T-helper 22 cell (primary cell): ENCODE measurements around the gene CUL5.

Experiments used
- DNase-seq: peaks from one replicate; pipeline ENCODE4 v3.0.0-alpha.2; 2020; ENCODE audit warnings: low read depth

CUL5 gene

DNA sequence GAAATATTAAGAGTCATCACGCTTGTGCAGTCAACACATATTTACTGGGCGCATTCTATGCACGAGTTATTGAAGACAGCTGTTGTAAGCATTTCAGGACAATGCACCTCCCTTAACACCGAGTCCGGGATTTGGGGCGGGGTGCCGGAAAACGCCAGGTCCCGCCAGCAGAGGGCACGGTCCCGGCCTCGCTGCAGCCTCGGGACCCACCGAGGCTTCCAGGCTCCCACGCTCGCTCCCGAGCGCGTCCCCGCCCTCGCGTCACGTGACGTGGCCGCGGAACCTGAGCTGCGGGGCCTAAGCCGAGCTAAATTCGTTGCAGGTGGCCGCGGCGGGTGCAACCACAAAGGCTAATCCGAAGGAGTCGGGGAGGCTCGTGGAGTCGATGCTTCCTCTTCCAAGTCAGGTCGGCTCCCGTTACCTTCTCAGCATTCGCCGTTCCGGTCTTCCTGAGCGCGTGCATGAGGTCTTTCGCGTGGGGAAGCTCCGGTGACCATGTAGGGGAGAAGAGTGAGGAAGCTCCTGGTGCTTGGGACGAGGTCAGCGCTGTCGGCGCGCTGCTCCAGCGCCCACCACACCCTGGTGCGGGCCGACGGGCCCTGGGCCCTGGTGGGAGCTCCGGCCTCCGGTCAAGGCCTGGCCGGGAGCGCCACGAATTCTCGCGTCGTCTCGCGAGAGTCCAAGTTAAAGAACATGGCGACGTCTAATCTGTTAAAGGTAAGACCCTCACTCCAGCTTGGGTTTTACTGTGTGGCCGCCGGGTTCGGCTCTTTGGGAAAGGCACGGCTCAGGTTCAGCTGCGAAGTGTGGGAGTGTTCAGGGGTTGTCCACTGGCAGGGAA, at the start of gene CUL5:
TSS of gene CUL5 (plus strand) at position 243 of the 841 bp plus-strand sequence. CDS start at position 694, 451 bp downstream.
- peak; percentile 77 for DNase-seq

DNA sequence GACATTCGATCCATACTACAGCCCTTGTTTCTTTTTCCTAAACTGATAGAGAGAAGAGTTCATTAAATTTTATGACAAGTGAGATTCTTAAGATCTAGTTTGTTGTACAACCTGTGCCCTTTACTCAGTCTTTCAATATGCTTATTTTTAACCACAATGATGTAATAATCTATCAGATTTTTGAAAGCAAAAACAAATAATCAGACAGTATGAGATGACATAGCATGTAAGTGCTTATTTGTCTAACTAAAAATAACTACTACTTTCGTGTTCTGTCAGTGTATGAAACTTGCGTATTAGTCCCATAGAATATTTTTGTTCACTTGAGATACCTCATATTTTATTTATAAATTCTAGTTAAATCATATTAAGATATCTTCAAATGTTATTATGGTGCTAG, 47.2 kb upstream of the CUL5 start:
- DNase-seq, result no peak

DNA sequence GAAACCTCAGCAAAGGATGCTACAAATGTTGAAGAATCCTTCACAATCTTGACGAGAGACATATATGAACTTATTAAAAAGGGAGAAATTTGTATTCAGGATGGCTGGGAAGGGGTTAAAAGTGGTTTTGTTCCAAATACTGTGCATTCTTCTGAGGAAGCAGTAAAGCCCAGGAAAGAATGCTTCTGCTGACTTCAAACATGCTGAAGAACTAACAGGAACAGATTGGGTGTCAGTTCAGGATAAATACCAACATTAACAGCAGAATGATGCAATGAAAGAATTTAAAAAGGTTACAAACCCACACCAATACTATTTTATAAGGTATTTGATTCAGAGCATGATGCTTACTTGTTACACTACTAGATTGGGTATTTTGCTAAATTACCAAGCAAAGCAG, 46.5 kb upstream of the CUL5 start:
- DNase-seq, result no peak

DNA sequence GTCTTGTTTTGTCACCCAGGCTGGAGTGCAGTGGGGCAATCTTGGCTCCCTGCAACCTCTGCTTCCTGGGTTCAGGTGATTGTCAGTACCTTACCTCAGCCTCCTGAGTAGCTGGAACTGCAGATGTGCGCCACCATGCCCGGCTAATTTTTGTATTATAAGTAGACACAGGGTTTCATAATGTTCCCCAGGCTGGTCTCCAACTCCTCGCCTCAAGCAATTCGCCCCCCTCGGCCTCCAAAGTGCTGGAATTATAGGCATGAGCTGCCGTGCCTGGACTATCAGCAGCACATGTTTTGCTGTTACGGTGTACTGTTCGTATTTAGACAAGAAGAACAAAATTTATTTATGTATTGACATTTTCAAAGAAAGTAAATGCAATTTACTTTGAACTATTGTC, 45.6 kb upstream of the CUL5 start:
- DNase-seq, result no peak

DNA sequence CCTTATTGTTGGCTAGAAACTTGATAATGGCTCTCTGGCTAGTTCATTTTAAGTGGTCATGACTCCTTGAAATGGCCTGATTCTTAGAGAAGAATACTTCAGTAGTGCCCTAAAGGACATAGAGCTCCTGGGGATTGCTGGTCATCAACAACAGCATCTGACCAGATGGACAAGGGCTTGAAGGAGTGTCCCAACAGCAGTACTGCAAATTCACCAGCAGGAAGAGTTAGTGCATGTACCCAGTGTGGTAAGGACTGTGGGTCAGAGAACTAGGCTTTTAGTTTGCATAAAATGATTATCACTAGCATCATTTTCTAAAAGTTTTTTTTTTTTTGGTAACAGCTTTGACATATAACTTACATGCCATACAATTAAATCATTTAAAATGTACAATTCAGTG, 39.5 kb upstream of the CUL5 start:
- DNase-seq, result no peak

DNA sequence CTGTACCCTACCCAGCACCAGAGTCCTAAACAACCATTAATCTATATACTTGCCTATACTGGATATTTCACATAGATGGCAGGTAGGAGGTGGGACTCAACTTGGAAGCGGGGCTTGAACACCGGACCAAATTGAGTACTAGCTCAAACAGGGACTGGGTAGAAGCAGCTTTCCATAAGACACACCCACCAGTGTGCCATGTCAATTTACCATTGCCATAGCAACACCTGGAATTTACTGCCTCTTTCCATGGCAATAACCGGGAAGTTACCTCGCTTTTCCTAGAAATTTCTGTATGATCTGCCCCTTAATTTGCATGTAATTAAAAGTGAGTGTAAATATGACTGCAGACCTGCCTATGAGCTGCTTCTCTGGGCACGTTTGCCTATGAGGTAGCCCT, 38.6 kb upstream of the CUL5 start:
- DNase-seq, result no peak

DNA sequence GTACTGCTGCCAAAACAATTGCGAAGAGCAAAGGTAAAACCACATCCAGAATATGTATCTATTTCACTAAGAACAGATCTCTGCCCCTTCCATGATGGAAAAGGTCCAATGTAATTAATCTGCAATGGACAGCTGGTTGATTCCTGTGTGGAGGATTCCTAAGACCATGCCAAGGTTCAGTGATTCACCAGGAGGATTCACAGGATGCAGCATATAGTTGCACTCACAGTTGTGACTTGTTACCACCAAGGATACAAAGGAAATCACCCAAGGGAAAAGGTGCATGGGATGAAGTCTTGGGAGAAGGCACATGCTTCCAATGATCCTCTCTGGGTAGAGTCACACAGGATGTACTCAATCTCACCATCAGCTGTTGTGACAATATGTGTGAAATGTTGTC, 35.1 kb upstream of the CUL5 start:
- DNase-seq, result no peak

DNA sequence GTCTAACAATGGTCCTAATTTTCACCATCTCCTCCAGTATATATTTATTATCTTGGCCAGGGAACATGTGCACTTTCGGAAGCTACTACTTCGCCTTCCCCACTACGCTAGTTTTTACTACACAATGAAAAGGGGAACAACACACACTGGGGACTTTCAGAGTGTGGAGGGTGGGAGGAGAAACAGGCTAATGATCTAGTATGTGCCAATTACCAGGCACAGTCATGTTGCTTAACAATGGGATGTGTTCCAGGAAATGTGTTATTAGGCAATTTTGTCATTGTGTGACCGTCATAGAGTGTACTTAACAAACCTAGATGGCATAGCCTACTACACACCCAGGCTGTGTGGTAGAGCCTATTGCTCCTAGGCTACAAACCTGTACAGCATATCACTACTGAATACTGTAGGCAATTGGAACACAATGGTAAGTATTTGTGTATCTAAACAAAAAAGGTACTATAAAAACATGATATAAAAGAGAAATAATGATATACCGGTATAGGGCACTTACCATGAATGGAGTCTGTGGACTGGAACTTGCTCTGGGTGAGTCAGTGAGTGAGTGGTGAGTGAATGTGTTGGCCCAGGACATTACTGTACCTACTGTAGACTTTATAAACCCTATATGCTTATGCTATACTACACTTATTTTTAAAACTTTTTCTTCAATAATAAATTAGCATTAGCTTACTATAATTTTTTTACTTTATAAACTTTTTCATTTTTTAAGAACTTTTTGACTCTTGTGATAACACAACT, 20.1 kb upstream of the CUL5 start:
- DNase-seq, result no peak

DNA sequence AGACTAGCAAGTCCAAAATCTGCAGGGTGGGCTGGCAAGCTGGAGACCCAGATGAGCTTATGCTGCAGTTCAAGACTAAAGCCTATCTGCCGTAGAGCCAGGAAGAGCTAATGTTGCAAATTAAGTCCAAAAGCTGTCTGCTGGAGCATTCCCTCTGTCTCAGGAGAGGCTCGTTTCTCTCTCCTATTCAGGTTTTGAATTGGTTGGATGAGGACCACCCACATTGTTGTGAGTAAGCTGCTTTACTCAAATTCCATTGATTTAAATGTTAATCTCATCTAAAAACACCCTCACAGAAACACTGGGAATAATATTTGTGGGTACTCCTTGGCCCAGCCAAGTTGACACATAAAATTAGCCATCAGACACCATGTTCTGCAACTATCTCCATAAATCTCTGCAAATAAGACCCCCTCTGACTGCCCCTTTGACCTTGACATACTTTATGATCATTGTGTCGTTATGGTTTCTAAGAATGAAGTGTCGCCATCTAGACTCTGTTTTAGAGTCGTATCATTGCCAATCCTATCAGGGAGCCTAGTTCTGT, 16.8 kb upstream of the CUL5 start:
- no peak for DNase-seq

DNA sequence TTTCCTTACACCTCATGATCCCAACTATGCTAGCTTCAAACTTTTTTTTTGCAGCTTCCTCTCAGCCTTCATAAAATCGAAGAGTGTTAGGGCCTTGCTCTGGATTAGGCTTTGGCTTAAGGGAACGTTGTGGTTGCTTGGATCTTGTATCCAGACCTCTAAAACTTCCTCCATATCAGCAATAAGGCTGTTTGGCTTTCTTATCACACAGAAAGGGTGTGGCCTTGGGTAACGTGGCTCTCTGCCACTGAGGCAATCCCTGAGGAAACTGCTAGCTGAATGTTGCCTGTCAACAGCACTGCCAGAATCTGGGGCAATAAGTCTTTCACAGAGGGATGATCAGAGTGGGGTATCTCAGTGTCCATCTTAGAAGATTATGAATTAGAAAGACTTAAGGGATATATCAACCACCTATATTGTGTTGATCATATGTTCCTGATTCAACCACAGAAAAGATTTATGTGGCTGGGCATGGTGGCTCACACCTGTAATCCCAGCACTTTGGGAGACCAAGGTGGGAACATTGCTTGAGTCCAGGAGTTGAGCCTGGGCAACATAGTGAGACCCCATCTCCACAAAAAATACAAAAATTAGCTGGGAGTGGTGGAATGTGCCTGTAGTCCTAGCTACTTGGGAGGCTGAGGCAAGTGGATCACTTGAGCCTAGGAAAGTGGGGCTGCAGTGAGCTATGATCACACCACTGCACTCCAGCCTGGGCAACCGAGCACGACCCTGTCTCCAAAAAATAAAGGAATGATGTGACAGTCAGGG, 12.5 kb upstream of the CUL5 start:
- DNase-seq, result no peak

DNA sequence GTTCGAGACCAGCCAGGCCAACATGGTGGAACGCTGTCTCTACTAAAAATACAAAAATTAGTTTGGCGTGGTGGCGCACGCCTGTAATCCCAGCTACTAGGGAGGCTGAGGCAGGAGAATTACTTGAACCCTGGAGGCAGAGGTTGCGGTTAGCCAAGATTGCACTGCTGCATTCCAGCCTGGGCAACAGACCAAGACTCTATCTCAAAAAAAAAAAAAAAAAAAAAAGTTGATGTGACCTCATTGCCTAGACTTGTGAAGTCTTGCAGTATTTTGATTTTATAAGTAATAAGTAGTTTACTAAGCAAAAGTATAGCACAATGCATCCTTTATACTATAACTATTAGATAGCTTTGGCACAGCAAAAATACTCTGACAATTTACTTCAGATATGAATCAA, 9.9 kb upstream of the CUL5 start:
- no peak for DNase-seq

DNA sequence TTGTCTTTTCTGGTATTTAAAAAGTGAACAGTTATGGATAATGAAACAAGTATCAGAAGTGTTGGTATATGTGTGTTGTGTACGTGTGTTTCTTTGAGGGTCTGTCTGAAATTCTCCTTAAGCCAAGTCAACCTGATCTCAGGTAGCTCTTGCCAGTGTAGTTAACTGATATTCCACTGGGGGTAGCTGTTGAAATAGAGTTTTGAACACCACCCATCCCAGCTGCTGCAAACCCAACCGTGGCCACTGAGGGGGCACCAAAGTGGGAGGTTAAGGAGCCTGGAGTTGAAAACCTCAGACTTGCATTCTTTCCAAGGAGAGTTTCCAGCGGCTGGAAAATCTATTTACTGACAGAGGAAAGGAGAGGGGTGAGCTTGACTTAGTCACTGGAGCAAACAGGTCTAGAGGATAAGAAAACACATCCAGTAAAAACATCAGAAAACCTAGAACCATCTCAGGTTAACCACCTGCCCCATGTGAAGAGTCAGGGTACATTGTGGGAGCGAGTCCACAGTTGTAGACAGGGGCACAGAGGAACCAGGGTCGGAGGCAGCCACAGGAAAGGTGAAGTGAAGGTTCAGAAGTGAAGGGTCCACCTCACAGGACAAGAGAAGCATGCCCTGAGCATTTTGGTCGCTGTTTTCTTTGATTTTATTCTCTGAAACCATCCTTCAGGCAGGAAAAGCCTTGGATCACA, 8.8 kb upstream of the CUL5 start:
- no peak for DNase-seq

DNA sequence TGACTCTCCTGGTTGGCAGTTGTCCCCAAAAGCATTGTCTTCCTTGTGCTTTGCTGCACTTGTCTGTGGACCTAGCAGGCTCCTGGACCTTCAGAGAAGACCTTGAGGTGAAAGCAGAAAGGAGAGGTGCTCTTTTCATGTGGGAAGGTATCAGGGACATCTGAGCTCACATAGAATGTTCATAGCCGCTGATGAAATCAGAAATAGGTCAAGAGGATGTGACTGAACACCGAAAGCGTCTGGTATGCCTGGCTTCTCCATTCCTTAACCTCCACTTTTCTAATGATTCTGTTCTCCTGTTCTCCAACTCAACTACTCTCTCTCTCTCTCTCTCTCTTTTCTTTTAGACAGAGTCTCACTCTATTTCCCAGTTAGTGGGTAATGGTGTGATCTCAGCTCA, 6.2 kb upstream of the CUL5 start:
- no peak for DNase-seq

DNA sequence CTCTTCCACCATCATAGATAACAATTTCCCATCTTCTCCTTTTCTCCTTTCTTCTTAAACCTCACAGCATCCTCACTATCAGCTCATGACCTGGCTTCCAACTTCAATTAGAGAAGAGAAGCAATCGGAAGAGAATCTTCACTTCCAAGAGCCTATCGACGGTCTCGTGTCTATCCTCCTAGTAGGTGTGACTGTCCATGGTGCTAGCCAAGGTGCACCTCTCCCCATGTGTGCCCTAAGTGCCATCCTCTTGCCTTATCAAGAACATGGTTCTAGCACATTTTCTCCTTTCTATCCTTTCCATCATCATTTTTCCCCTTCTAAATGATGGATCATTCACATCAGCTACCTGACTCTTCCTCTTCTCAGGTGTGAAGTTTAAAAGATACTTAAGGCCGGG, 5.1 kb upstream of the CUL5 start:
- DNase-seq, result no peak

DNA sequence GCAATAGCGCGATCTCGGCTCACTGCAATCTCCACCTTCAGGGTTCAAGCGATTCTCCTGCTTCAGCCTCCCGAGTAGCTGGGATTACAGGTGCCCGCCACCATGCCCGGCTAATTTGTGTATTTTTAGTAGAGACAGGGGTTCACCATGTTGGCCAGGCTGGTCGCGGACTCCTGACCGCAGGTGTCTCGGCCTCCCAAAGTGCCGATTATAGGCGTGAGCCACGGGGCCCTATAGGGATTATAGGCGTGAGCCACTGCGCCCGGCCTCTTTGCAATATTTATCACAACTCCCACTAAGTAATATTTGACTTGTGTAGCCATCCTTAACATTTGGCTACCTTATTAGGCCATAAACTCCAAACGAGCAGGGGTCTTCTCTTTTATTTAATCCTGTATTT, 879 bp upstream of the CUL5 start:
- DNase-seq, result no peak

DNA sequence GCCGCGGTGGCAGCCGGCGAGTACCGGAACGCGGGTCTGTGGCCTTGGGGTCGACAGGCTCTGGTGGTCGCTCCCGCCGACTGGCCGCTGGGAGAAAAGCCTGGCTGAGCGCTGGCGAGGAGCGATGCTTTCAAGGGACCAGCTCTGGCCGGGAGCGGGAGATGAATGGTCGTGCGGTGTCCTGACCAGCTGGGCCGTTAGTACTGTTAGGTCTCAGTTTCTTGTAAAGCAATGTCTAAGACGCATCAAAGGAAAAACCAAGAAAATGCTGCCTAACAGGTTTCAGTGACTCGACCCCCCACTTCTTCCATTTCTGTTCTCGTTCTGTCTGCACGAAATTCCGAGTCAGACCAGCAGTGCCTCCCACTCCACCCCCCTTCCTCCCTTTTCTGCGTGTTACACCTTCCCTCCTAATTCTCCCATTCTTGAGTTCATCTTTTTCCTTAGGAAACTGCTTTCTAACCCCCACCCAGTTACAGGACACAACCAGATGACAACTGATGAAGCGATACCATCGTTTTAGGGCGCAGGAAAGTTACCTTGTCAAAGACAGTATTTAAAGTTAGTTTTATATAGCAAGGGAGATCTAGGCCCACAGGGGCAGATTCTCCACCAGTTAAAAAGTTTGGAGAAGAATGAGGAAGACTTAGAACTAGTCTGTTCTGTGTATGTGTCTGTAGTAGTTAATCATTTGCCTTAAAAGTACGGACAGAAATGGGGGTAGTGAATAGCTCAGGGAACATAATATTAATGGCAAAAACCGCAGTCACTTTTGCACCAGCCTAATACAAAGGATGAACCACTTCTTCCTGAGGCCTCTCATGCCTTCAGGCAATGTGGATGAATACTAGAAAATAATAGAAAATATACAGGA, 1.0 kb downstream of the CUL5 start:
- DNase-seq, result no peak

DNA sequence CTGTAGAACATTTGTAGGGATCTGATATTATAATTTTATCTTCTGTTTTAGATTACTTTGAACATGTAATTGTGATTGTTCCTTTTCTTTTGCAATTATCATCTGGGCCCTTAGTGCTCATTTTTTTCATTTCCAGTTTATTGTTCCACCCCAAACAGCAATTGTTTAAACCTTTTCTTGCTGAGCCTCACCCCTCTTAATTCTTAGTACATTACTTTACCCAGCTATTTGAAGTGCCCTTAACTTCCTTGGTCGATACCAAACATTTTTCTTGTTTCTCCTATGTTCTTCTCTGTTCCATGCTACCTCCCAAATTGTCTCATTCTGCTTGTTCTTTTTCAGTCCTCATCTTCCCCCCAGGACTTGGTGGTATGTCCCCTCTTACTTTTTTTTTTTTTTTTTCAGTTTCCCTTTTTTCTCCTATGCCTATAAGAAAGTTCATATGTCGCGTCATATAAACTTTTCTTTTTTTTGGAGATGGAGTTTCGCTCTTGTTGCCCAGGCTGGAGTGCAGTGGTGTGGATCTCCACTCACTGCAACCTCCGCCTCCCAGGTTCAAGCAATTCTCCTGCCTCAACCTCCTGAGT, 3.5 kb downstream of the CUL5 start:
- no peak for DNase-seq

DNA sequence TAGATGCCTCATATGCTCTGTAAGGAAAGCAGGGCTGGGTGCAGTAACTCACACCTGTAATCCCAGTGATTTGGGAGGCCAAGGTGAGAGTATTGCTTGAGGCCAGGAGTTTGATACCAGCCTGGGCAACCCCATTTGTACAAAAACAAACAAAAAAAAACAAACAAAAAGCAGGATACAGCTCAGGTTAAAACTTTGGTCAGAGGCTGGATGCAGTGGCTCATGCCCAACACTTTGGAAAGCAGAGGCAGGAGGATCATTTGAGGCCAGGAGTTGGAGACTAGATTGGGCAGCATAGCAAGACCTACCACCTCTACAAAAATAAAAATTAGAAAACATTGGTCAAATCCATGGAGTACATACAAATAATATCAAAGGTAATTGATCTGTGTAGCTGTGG, 7.9 kb downstream of the CUL5 start:
- DNase-seq, result no peak

DNA sequence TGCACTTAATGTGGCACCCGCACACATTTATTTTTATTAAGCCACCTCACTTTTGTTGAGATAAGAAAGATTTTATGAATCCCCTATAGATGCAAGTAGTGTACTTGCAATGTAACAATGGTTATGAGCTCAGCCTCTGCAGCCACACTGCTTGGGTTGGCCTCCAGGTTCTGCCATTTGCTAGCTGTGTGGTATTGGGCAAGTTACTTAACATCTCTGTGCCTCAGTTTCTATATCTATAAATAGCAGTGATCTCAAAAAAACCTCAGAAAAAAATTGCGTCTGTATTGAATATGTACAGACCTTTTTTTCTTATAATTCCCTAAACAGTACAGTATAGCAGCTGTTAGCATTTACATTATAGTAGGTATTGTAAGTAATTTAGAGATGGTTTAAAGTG, 10.0 kb downstream of the CUL5 start:
- DNase-seq, result no peak

DNA sequence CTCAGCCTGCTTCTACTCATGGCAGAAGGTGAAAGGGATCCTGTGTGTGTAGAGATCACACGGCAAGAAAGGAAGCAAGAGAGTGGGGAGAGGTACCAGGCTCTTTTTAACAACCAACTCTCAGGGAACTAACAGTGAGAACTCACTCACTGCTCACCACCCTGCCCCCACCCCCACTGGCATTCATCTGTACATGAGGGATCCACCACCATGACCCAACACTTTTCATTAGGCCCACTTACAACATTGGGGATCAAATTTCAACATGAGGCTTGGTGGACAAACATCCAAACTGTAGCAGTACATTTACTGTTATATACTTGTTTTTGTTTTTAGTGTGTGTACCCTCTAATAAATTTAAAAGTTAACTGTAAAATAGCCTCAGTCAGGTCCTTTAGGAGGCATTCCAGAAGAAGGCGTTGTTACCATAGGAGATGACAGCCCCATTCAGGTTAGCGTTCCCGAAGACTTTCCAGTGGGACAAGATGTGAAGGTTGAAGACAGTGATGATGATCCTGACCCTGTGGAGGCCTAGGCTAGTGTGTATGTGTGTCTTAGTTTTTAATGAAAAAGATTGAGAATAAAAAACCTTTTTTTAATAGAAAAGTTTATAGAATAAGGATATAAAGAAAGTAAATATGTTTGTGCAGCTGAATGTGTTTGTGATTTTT, 11.3 kb downstream of the CUL5 start:
- no peak for DNase-seq
